MCF 10A (cell line): Measurements from ENCODE around the gene GAS2. TPM values are rescaled to one million over a fixed set of nuclear protein-coding genes. Genes with fewer than 3 reads are reported as not detected.

Source experiments
- BruUV-seq: library from RNA; stranded (reverse); fragments of 400-500 nt; replicated peaks from 2 replicates; lab custom pipeline; 2021; lab: Mats Ljungman, UMichigan
- CTCF ChIA-PET: fragments of 300-600 bp; sonication (Branson Sonifier 250); formaldehyde crosslinking; extraction: SDS; loops from one replicate; lab custom pipeline; 2021; ENCODE audit warnings: antibody characterized with exemption, inconsistent platforms; lab: Yijun Ruan, JAX
- POLR2A ChIA-PET: fragments of 300-600, 350-650 bp; sonication (Branson Sonifier 250); formaldehyde crosslinking; extraction: SDS; loops from one replicate; lab custom pipeline; 2020; ENCODE audit warnings: antibody characterized with exemption, inconsistent platforms; lab: Yijun Ruan, JAX
- DNase-seq: peaks from one replicate; pipeline ENCODE4 v3.0.0-alpha.2; 2018; ENCODE audit not compliant: unreplicated experiment
- H3K27ac Mint-ChIP-seq: one replicate; pipeline ENCODE4 v1.8.0; 2022; ENCODE audit warnings: mild to moderate bottlenecking, low read depth, mixed read lengths; ENCODE audit not compliant: unreplicated experiment
- H3K27me3 Mint-ChIP-seq: one replicate; pipeline ENCODE4 v1.8.0; 2022; ENCODE audit warnings: mixed read lengths; ENCODE audit not compliant: insufficient read depth, unreplicated experiment
- H3K36me3 Mint-ChIP-seq: one replicate; pipeline ENCODE4 v1.8.0; 2022; ENCODE audit warnings: mild to moderate bottlenecking, moderate library complexity, mixed read lengths; ENCODE audit not compliant: insufficient read depth, unreplicated experiment
- H3K4me1 Mint-ChIP-seq: one replicate; pipeline ENCODE4 v1.8.0; 2022; ENCODE audit warnings: mixed read lengths; ENCODE audit not compliant: insufficient read depth, unreplicated experiment
- H3K4me3 Mint-ChIP-seq: one replicate; pipeline ENCODE4 v1.8.0; 2022; ENCODE audit warnings: mild to moderate bottlenecking, moderate library complexity, mixed read lengths; ENCODE audit not compliant: unreplicated experiment
- H3K9me3 Mint-ChIP-seq: one replicate; pipeline ENCODE4 v1.8.0; 2022; ENCODE audit warnings: mixed read lengths; ENCODE audit not compliant: unreplicated experiment
- CTCF ChIP-seq: fragments of 200-600 bp; IDR thresholded peaks from one replicate; pipeline ENCODE4 v1.8.0; 2022; ENCODE audit warnings: antibody characterized with exemption, mild to moderate bottlenecking; ENCODE audit not compliant: unreplicated experiment
- intact Hi-C: fragments of 100-400 bp; cut with micrococcal nuclease; formaldehyde crosslinking; loops from 2 replicates; pipeline ENCODE4 v1.14.1; 2022
- total RNA-seq: library from RNA; stranded (reverse); gene quantifications from 2 replicates; pipeline ENCODE4 v1.2.3, GENCODE V29; 2022

GAS2 gene
- total RNA-seq, 1 experiment from 2014 or later: 1.4 TPM

GRCh38 chr11:22753416-22753815, 87.0 kb downstream of the GAS2 start:
- H3K27me3 Mint-ChIP-seq: peaks cover 79% of the 10 kb centered on the region
- no peak for DNase-seq
- no peaks in the 10 kb centered on the region for H3K36me3 Mint-ChIP-seq
- CTCF ChIA-PET: no interaction called here
- no peaks in the 10 kb centered on the region for H3K9me3 Mint-ChIP-seq
- no peak for TF ChIP-seq CTCF
- no TSS peak for BruUV-seq
- H3K4me1 Mint-ChIP-seq: no peaks in the 10 kb centered on the region
- intact Hi-C loops: no loop called here
- H3K4me3 Mint-ChIP-seq: no peak overlapping the region
- no peak overlapping the region for H3K27ac Mint-ChIP-seq
- POLR2A ChIA-PET: no interaction called here

DNA sequence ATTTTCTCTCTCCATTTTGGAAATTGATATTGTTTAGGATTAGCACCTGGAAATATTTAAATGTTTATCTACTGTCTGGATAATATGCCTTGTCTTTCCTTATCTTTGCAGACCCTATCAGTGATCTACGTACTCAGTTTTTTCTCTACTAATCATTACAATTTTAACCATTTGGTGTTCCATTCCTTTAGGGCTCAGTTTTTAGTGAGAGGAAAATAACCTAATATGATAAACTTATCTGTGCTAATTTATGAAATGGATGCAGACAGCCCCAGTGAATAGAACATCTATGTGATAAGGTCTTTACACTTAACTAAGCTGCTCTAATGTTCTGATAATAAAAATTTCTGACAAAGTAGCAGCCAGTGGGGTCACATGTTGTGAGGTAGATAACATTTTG, 94.7 kb downstream of the GAS2 start:
- no peak for TF ChIP-seq CTCF
- ChIA-PET CTCF (no interaction called here), POLR2A (no interaction called here)
- Mint-ChIP-seq H3K4me1 (no peaks in the 10 kb centered on the region), H3K9me3 (no peaks in the 10 kb centered on the region), H3K27ac (no peak overlapping the region), H3K4me3 (no peak overlapping the region), H3K27me3 (peaks cover 27% of the 10 kb centered on the region), H3K36me3 (no peaks in the 10 kb centered on the region)
- BruUV-seq: no TSS peak
- no peak for DNase-seq
- intact Hi-C loops: no loop called here

GRCh38 chr11:22763166-22763565, 96.8 kb downstream of the GAS2 start:
- BruUV-seq: no TSS peak
- peaks cover 38% of the 10 kb centered on the region for H3K27me3 Mint-ChIP-seq
- no peaks in the 10 kb centered on the region for H3K4me1 Mint-ChIP-seq
- no peak for TF ChIP-seq CTCF
- ChIA-PET CTCF (interaction anchor here (0.5 kb wide), 1 partner anchor 1054 kb away, joined by 3 read pairs; no protein-coding TSS in a partner anchor), POLR2A (no interaction called here)
- H3K27ac Mint-ChIP-seq: no peak overlapping the region
- H3K36me3 Mint-ChIP-seq: no peaks in the 10 kb centered on the region
- no peak for DNase-seq
- no peak overlapping the region for H3K4me3 Mint-ChIP-seq
- intact Hi-C loops: no loop called here
- no peaks in the 10 kb centered on the region for H3K9me3 Mint-ChIP-seq

DNA sequence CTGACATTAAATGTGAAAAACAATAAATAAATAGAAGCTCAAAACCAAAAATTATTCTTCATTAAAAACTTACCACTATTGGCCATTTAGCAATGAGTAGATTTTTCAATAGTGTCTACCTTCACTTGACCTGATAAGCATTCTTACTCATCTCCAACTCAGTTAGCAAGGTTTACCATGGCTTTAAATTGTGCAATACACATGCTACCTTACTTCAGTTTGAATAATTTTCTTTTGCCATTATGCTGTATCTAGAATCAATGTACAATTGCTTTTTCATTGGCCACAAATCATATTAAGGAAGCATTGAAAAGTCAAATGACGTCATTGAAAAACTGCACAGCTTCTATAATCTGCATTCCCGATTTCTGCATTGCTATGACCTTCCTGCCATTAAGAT, 98.3 kb downstream of the GAS2 start:
- Mint-ChIP-seq H3K9me3 (no peaks in the 10 kb centered on the region), H3K4me3 (no peak overlapping the region), H3K4me1 (no peaks in the 10 kb centered on the region), H3K36me3 (no peaks in the 10 kb centered on the region), H3K27ac (no peak overlapping the region), H3K27me3 (peaks cover 46% of the 10 kb centered on the region)
- intact Hi-C loops: no loop called here
- DNase-seq: no peak
- BruUV-seq: no TSS peak
- ChIA-PET POLR2A (no interaction called here), CTCF (no interaction called here)
- no peak for TF ChIP-seq CTCF
